Fibroblast of pulmonary artery (primary cell): ENCODE data around the gene HSD3B7.
"Not testable (repeated sequence)": the region's sequence is repeated elsewhere in the genome, so short reads cannot be mapped to it uniquely, and the experiment has no call there.

Experiments
- DNase-seq: peaks from one replicate; pipeline ENCODE4 v3.0.0-alpha.2; 2010; ENCODE audit warnings: low read depth
- H3K4me3 ChIP-seq: replicated peaks from 2 replicates; pipeline ENCODE4 v1.5.1; 2011; ENCODE audit warnings: low read depth, mild to moderate bottlenecking, control low read depth, low read length, moderate library complexity
- CTCF ChIP-seq: IDR thresholded peaks from 2 replicates; pipeline ENCODE4 v1.5.1; 2011; ENCODE audit warnings: mild to moderate bottlenecking, control low read depth, low read length, inconsistent platforms; ENCODE audit errors: missing control alignments

The HSD3B7 gene

GRCh38 chr16:31008149-31008548, 23.1 kb downstream of the HSD3B7 start:
- H3K4me3 ChIP-seq = no peak overlapping the region
- DNase-seq = no peak
- no peak for TF ChIP-seq CTCF

DNA sequence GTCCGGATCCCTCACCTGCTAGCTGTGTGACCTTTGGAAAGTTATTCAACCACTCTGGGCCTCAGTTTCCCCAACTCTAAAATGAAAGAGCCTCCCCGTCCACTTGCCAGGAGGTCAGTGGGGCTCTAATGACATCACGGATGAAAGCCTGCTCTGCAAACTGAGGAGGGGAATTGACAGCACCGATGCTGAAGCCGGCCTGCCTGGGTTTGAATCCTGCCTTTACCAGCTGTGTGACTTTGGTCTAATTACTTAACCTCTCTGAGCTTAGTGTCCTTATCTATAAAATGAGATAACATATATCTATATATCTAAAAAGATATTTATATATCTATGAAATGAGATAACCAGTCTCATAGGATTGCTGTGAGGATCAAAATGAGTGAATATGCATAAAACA, 23.5 kb downstream of the HSD3B7 start:
- no peak for TF ChIP-seq CTCF
- no peak for DNase-seq
- no peak overlapping the region for H3K4me3 ChIP-seq

GRCh38 chr16:31009120-31009519, 24.1 kb downstream of the HSD3B7 start:
- DNase-seq = no peak
- TF ChIP-seq CTCF = no peak
- H3K4me3 ChIP-seq = no peak overlapping the region

GRCh38 chr16:31009894-31010584, 25.0 kb downstream of the HSD3B7 start:
- TF ChIP-seq CTCF = no peak
- peak overlapping the region; percentile 10 for H3K4me3 ChIP-seq
- no peak for DNase-seq

GRCh38 chr16:31010585-31011325, 25.7 kb downstream of the HSD3B7 start, which contains the start of gene STX1B:
STX1B (minus strand) TSS chr16:31010638; CDS start chr16:31010396, 242 bp downstream.
- peak within 1 kb of the TSS; percentile 22 for H3K4me3 ChIP-seq
- no peak for TF ChIP-seq CTCF
- DNase-seq = no peak

DNA sequence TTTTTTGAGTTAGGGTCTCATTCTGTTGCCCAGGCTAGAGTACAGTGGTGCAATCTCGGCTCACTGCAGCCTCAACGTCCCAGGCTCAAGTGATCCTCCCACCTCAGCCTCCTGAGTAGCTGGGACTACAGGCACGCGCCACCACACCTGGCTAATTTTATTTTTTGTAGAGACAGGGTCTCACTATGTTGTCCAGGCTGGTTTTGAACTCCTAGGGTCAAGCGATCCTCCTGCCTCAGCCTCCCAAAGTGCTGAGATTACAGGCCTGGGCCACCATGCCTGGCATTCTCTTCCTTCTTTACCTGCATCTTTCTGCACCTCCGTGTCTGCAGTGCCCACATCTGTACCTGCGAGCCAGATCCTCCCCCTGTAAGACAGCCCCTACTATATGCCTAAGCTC, 26.8 kb downstream of the HSD3B7 start:
- DNase-seq, H3K4me3 ChIP-seq: not testable (repeated sequence)

DNA sequence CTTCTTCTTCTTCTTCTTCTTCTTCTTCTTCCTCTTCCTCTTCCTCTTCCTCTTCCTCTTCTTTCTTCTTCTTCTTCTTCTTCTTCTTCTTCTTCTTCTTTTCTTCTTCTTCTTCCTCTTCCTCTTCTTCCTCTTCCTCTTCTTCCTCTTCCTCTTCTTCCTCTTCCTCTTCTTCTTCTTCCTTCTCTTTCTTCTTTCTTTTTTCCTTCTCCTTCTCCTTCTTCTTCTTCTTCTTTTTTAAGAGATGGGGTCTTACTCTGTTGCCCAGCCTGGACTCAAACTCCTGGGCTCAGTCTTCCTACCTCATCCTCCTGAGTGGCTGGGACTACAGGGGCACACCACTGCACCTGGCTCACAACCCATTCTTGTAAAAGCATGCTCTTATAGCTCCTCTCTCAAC, 28.3 kb downstream of the HSD3B7 start:
- not testable (repeated sequence) for DNase-seq, H3K4me3 ChIP-seq

GRCh38 chr16:31016018-31016417, 31.0 kb downstream of the HSD3B7 start:
- TF ChIP-seq CTCF = no peak
- DNase-seq = no peak
- no peak overlapping the region for H3K4me3 ChIP-seq

- DNase-seq, H3K4me3 ChIP-seq: not testable (repeated sequence)
Observed at GRCh38 chr16:31017756-31018155, 32.7 kb downstream of the HSD3B7 start.
